ENCODE data around the gene OPALIN.
"Not testable (repeated sequence)": the region's sequence is repeated elsewhere in the genome, so short reads cannot be mapped to it uniquely, and the experiment has no call there.

The OPALIN gene

GRCh38 chr10:96339383-96339782, 19.4 kb downstream of the OPALIN start:
- FAIRE-seq = no peak

GRCh38 chr10:96338279-96338925, 20.4 kb downstream of the OPALIN start:
- DNase-seq (ENCODE audit: low spot score) (no peak), FAIRE-seq (no peak)

More at GRCh38 chr10:96339383-96339782, 19.4 kb downstream of the OPALIN start:
- DNase-seq (ENCODE audit: low spot score) = no peak

GRCh38 chr10:96337106-96337505, 21.7 kb downstream of the OPALIN start:
- DNase-seq (ENCODE audit: low spot score) = no peak
- no peak for FAIRE-seq

- DNase-seq (ENCODE audit: low spot score) (peak; percentile 58), FAIRE-seq (no peak)
Measured at GRCh38 chr10:96334616-96335526, 23.9 kb downstream of the OPALIN start.

- DNase-seq (ENCODE audit: low spot score) = no peak
- no peak for FAIRE-seq
Measured at GRCh38 chr10:96333101-96333500, 25.7 kb downstream of the OPALIN start.

- no peak for FAIRE-seq
- no peak for DNase-seq (ENCODE audit: low spot score)
Measured at GRCh38 chr10:96327462-96327861, 31.3 kb downstream of the OPALIN start.

GRCh38 chr10:96325719-96326373, 33.0 kb downstream of the OPALIN start:
- FAIRE-seq (no peak), DNase-seq (ENCODE audit: low spot score) (no peak)

- FAIRE-seq = no peak
- DNase-seq (ENCODE audit: low spot score) = no peak
Measured at GRCh38 chr10:96324447-96324846, 34.4 kb downstream of the OPALIN start.

GRCh38 chr10:96322275-96322674, 36.5 kb downstream of the OPALIN start:
- no peak for FAIRE-seq
- no peak for DNase-seq (ENCODE audit: low spot score)

GRCh38 chr10:96321822-96322221, 37.0 kb downstream of the OPALIN start:
- FAIRE-seq (no peak), DNase-seq (ENCODE audit: low spot score) (no peak)

- FAIRE-seq (no peak), DNase-seq (ENCODE audit: low spot score) (no peak)
Measured at GRCh38 chr10:96319754-96320474, 38.9 kb downstream of the OPALIN start.

GRCh38 chr10:96317067-96317833, 41.6 kb downstream of the OPALIN start:
- FAIRE-seq = no peak
- no peak for DNase-seq (ENCODE audit: low spot score)

- DNase-seq (ENCODE audit: low spot score) (no peak), FAIRE-seq (peak; percentile 40)
Measured at GRCh38 chr10:96313344-96313743, 45.5 kb downstream of the OPALIN start.

- DNase-seq (ENCODE audit: low spot score) (no peak), FAIRE-seq (no peak)
Measured at GRCh38 chr10:96311180-96311715, 47.6 kb downstream of the OPALIN start.

GRCh38 chr10:96310321-96310669, 48.5 kb downstream of the OPALIN start:
- FAIRE-seq = no peak

GRCh38 chr10:96309628-96310320, 49.0 kb downstream of the OPALIN start:
- no peak for FAIRE-seq
- DNase-seq (ENCODE audit: low spot score) = no peak

More at GRCh38 chr10:96310321-96310669, 48.5 kb downstream of the OPALIN start:
- no peak for DNase-seq (ENCODE audit: low spot score)

GRCh38 chr10:96308854-96309253, 49.9 kb downstream of the OPALIN start:
- not testable (repeated sequence) for FAIRE-seq; DNase-seq (ENCODE audit: low spot score)

GRCh38 chr10:96306516-96306915, 52.3 kb downstream of the OPALIN start:
- DNase-seq (ENCODE audit: low spot score) = no peak

GRCh38 chr10:96305019-96305418, 53.8 kb downstream of the OPALIN start:
- no peak for DNase-seq (ENCODE audit: low spot score)
- FAIRE-seq = no peak

More at GRCh38 chr10:96306516-96306915, 52.3 kb downstream of the OPALIN start:
- no peak for FAIRE-seq

GRCh38 chr10:96304230-96304629, 54.6 kb downstream of the OPALIN start, which contains the start of gene DNTT:
Gene DNTT (plus strand): TSS chr10:96304434. CDS start chr10:96304498, 64 bp downstream.
- no peak for DNase-seq (ENCODE audit: low spot score)
- no peak for FAIRE-seq
